Suppressor macrophage treated with lipopolysaccharide for 4 hours (primary cell): ENCODE results near the gene SPN.
A peak's percentile ranks its signal among the peaks of the same experiment; 100 is the strongest.
"Not testable (repeated sequence)": the region's sequence is repeated elsewhere in the genome, so short reads cannot be mapped to it uniquely, and the experiment has no call there.

Experiments
- DNase-seq: peaks from one replicate; pipeline ENCODE4 v3.0.0-alpha.2; 2020

Gene SPN

GRCh38 chr16:29678691-29679267, 15.7 kb downstream of the SPN start, which contains the start of gene QPRT:
Gene QPRT (plus strand): TSS chr16:29679180. CDS start chr16:29679198, 18 bp downstream.
- DNase-seq: no peak

GRCh38 chr16:29680180-29680598, 17.1 kb downstream of the SPN start:
- DNase-seq: no peak

GRCh38 chr16:29683543-29684090, 20.6 kb downstream of the SPN start:
- DNase-seq: no peak

DNA sequence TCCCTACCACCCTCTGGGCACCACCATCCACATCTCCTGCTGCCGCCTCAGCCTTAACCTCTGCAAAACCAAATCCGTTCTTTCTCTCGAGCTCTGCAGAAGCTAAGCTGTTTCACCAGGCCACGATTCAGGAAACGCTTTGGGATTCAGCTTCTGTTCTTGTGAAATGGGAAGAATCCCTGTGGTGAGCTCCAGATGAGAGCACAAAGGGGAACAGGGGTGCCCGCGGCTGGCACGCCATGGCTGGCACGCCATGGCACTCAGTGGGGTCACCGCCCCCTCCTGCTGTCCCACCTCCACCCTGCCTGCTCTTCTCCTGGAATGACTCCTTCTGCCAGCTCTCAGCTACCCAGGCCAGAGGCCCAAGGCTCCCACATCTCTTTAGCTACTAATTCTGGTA, 21.6 kb downstream of the SPN start:
- peak; percentile 31 for DNase-seq

DNA sequence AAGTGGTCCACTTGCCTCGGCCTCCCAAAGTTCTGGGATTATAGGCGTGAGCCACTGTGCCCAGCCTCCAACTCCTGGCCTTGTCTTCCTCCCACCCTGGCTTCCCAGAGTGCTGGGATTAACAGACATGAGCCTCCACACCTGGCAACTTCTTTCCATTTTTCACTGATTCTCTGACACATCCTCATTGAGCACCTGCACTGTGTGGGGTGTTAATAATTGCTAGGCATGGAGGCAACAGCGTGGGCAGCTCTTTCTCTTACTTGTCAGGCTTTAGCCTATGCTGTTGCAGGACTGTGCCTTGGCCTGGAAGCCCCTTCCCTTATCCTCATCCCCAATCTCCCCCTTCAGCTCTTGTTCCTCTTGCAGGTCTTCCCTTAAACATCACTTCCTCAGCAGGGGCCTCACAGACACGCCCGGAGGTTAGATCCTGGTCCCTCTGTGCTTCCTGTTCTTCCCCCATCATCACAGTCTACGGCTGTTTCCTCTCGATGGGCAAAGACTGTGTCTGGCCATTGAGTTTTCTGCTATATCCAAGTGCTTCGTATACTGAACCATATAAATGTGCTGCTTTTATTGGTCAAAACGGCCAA, 23.8 kb downstream of the SPN start:
- no peak for DNase-seq

GRCh38 chr16:29687755-29688154, 24.7 kb downstream of the SPN start:
- no peak for DNase-seq

DNA sequence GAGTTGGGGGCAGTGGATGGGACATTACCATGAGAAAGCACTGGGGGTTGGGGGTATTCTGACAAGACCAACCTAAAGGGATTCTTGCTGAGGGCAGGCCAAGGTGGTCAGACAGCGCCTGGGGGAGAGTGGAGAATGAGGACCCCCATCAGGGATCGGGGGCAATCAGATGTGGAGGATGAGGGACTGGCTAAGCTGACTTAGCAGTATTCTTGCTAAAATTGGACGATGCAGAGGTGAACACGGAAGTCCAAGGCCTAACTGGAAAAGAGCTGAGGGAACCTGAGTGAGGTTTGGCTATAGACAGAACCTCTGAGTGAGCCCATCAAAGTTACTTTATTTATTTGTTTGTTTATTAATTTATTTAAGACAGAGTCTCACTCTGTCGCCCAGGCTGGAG, 25.1 kb downstream of the SPN start:
- no peak for DNase-seq

DNA sequence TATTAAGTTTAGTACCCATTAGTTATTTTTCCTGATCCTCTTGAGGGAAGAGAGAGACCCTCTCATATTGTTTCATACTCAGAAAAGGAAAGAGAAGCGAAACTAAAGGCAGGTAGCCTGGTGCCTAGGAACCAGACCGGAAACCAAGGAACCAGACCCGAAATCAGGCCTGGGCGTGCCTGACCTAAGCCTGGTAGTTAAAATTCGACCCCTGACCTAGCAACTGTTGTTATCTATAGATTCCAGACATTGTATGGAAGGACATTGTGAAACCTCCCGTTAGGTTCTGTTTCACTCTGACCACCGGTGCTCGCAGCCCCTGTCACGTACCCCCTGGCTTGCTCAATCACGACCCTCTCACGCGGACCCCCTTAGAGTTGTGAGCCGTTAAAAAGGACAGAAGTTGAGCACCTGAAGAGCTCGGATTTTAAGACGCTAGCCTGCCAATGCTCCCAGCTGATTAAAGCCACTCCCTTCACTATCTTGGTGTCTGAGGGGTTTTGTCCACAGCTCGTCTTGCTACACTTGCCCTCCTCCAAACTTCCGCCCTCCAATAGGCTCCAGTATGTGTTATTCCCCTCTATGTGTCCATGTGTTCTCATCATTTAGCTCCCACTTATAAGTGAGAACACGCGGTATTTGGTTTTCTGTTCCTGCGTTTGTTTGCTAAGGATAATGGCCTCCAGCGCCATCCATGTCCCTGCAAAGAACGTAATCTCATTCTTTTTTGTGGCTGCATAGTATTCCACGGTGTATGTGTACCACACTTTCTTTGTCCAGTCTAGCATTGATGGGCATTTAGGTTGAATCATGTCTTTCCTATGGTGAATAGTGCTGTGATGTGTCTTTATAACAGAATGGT, 26.7 kb downstream of the SPN start:
- DNase-seq: not testable (repeated sequence)

- DNase-seq: not testable (repeated sequence)
Observed at GRCh38 chr16:29692606-29693005, 29.6 kb downstream of the SPN start.

- no peak for DNase-seq
Observed at GRCh38 chr16:29694384-29695195, 31.5 kb downstream of the SPN start.

GRCh38 chr16:29695675-29696074, 32.6 kb downstream of the SPN start:
- DNase-seq: not testable (repeated sequence)

- no peak for DNase-seq
Observed at GRCh38 chr16:29696881-29697331, 33.9 kb downstream of the SPN start.

- no peak for DNase-seq
Observed at GRCh38 chr16:29697391-29697790, 34.3 kb downstream of the SPN start.

DNA sequence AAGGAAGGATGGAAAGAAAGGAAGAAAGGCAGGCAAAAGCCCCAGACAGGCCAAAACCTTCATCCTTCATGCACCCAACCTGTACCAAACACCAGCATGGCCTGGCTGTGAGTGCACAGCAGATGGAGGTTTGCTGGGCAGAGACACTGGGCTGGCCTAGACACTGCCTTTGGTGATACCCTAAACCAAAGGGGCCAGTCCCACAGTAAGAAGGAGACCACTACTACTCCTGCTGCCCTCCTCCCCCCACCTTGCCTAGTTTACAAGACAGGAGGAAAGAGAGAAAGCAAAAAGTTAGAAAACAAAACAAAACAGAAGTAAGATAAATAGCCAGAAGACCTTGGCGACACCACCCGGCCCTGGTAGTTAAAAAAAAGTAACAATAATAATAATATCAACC, 35.0 kb downstream of the SPN start:
- DNase-seq: no peak

DNA sequence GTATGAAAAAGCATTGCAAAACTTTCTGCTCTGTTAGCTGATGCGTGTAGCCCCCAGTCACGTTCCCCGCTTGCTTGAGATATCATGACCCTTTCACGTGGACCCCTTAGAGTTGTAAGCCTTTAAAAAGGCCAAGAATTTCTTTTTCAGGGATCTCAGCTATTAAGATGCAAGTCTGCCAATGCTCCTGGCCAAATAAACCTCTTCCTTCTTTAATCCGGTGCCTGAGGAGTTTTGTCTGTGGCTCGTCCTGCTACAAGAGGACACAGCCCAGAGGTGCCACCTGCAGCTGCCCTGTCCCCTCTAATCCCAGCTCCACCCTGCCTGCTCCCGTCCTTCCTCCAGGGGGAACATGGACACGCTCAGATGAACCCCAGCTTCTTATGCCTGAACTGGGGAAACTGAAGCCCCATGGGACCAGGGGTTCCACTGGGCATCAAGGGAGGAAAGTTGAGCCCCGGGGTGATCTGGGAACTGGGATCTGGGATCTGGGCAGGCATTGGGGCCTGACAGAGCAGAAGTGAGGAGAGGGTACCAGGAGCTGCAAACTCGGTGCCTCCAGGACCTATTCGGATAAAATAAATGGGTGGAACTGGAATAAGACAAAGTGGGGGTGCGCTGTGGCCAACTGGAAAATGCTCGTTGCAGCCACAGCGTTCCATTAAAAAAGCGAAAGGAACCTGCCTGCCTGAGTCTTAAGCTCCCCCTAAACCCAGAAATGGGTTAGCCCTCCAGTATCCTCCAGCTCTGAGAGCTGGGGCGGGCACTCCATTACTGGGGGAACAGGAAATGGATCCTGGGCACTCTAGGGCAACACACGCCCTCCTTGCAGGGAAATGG, 35.7 kb downstream of the SPN start:
- DNase-seq: no peak

GRCh38 chr16:29699324-29700219, 36.5 kb downstream of the SPN start:
- peak; percentile 28 for DNase-seq

- DNase-seq: peak; percentile 82
Observed at GRCh38 chr16:29700253-29700987, 37.4 kb downstream of the SPN start.

- DNase-seq: no peak
Observed at GRCh38 chr16:29701214-29701555, 38.1 kb downstream of the SPN start.

- no peak for DNase-seq
Observed at GRCh38 chr16:29702269-29702668, 39.2 kb downstream of the SPN start.

- no peak for DNase-seq
Observed at GRCh38 chr16:29705030-29705429, 42.0 kb downstream of the SPN start.
